BJ (cell line): ENCODE results near the gene TTC16. TPM values are rescaled to one million over a fixed set of nuclear protein-coding genes. Genes with fewer than 3 reads are reported as not detected.
"Not testable (repeated sequence)": the region's sequence is repeated elsewhere in the genome, so short reads cannot be mapped to it uniquely, and the experiment has no call there.

Experiments used
- CTCF ChIA-PET: fragments of 350-600 bp; formaldehyde crosslinking; extraction: SDS; loops from one replicate; lab custom pipeline; 2021; ENCODE audit warnings: antibody characterized with exemption, inconsistent platforms; lab: Yijun Ruan, JAX
- POLR2A ChIA-PET: fragments of 300-600 bp; sonication (Branson Sonifier 250); formaldehyde crosslinking; extraction: SDS; loops from one replicate; lab custom pipeline; 2021; ENCODE audit warnings: antibody characterized with exemption; lab: Charles Lee
- DNase-seq: peaks from one replicate; pipeline ENCODE4 v3.0.0-alpha.2; 2011; ENCODE audit warnings: low read depth
- H3K27me3 ChIP-seq: 2 replicates; pipeline ENCODE4 v1.6.0; 2011; ENCODE audit warnings: low read length; ENCODE audit not compliant: control insufficient read depth, insufficient read depth
- H3K36me3 ChIP-seq: 2 replicates; pipeline ENCODE4 v1.5.1; 2011; ENCODE audit warnings: low read length; ENCODE audit not compliant: control insufficient read depth, insufficient read depth
- H3K4me3 ChIP-seq: 2 replicates; pipeline ENCODE4 v1.5.1; 2011; ENCODE audit warnings: low read depth, mild to moderate bottlenecking, control low read depth, low read length
- CTCF ChIP-seq: IDR thresholded peaks from 2 replicates; pipeline ENCODE4 v1.5.1; 2011; ENCODE audit warnings: low read depth, mild to moderate bottlenecking, control low read depth, inconsistent platforms, low read length, moderate library complexity; ENCODE audit not compliant: insufficient read depth
- polyA plus RNA-seq: library from polyadenylated mRNA; depleted of rRNA; stranded (reverse); fragments of >200 nt; gene quantifications from 2 replicates; pipeline ENCODE4 v1.2.3, GENCODE V29; 2011; rRNA removed

TTC16 gene
- polyA plus RNA-seq, 1 experiment, result 0.07 TPM

- TF ChIP-seq CTCF, result no peak
- Histone ChIP-seq H3K27me3 (peaks cover 5% of the 10 kb centered on the region; the same call in 1 of the 2 replicates), H3K4me3 (no peak overlapping the region), H3K36me3 (no peaks in the 10 kb centered on the region)
- POLR2A ChIA-PET, result no interaction called here
- CTCF ChIA-PET, result interaction anchor here (0.6 to 2.1 kb wide), 4 partner anchors 13 to 317 kb away, joined by 3 to 7 read pairs (median 4); partner anchors contain the start of gene TOR2A
- no peak for DNase-seq
These were observed 63.5 kb downstream of the TTC16 start for GRCh38 chr9:127779136-127779981.

DNA sequence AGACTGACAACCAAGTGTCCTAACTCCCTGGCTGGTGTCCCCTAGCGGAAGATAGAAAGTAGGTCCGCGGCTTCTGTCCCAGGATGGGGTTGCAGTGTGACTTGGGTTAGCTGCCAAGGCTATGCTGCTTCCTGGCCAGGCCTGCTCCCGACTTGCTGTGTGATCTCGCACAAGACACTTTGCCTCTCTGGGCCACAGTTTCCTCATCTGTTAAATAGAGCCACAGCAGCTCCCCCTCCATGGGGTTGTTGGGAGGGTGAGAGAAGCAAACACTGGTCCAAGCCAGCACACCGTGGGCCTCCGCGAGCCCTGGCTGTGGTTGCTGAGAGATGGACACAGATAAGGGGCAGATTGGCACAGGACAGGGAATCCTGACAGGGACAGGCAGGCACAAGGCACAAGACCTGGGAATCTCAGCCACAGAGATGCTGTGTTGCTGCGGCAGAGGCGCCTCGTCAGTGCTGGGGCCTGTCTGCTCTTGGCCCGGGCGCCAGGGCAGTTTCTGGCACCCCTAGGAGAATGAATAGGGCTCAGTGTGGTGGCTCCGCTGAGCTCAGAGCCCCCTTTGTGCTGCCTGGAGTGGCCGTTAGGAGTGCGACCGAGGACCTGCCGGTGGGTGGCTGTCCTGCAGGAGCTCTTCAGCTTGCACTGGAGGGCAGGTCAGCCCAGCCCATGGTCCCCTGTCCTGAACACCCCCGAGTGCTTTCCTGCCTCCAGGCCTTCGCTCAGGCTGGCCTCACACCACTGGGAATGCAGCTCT, 64.4 kb downstream of the TTC16 start:
- ChIA-PET POLR2A (no interaction called here), CTCF (interaction anchor here (1.4 to 2.1 kb wide), 2 partner anchors 46 to 141 kb away, joined by 4 to 7 read pairs; partner anchors contain the start of gene TOR2A)

DNA sequence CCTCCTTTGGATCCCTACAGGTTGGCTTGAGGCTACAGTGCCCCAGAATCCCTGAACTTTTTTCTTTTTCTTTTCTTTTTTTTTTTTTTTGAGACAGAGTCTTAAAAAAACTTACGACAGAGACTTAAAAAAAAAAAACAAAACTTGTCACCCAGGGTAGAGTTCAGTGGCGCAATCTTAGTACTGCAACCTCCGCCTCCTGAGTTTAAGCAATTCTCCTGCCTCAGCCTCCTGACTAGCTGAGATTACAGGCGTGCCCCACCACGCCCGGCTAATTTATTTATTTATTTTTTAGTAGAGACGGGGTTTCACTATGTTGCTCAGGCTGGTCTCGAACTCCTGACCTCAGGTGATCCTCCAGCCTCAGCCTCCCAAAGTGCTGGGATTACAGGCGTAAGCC, 65.0 kb downstream of the TTC16 start:
- POLR2A ChIA-PET, DNase-seq, H3K4me3 ChIP-seq, H3K27me3 ChIP-seq, H3K36me3 ChIP-seq: not testable (repeated sequence)
- CTCF ChIA-PET, result interaction anchor here (2.1 kb wide), 1 partner anchor 46 kb away, joined by 7 read pairs; the partner anchor contains the start of gene TOR2A

More for the DNA sequence above, 64.4 kb downstream of the TTC16 start:
- Histone ChIP-seq H3K27me3 (peaks cover 5% of the 10 kb centered on the region; the same call in 1 of the 2 replicates), H3K4me3 (no peak overlapping the region), H3K36me3 (no peaks in the 10 kb centered on the region)
- no peak for TF ChIP-seq CTCF
- no peak for DNase-seq

Other genes with a start within 250 kb of the TTC16 start
- 16.2 and 18.1 TPM in 2 replicates for gene STXBP1, start 103.8 kb upstream of the TTC16 start, polyA plus RNA-seq
- gene CFAP157, start 9.1 kb upstream of the TTC16 start, polyA plus RNA-seq, result 0.11 TPM in 1 of 2 replicates, not detected in the other
- 14.6 and 21.1 TPM in 2 replicates for gene PTRH1, start 416 bp upstream of the TTC16 start, polyA plus RNA-seq
- gene TOR2A, start 19.2 kb downstream of the TTC16 start, polyA plus RNA-seq, result 4.8 and 8.0 TPM in 2 replicates
- gene SH2D3C, start 62.6 kb downstream of the TTC16 start, polyA plus RNA-seq, result 0.04 and 0.06 TPM in 2 replicates
- 34.4 and 35.6 TPM in 2 replicates for gene CDK9, start 70.0 kb downstream of the TTC16 start, polyA plus RNA-seq
- 27.9 and 61.9 TPM in 2 replicates for gene FPGS, start 86.8 kb downstream of the TTC16 start, polyA plus RNA-seq
- gene ENG, start 138.6 kb downstream of the TTC16 start, polyA plus RNA-seq, result 23.3 and 44.6 TPM in 2 replicates
- 65.1 and 102 TPM in 2 replicates for gene AK1, start 161.6 kb downstream of the TTC16 start, polyA plus RNA-seq
- gene ST6GALNAC6, start 183.5 kb downstream of the TTC16 start, polyA plus RNA-seq, result 48.5 and 78.3 TPM in 2 replicates
- 21.4 and 35.5 TPM in 2 replicates for gene ST6GALNAC4, start 201.0 kb downstream of the TTC16 start, polyA plus RNA-seq
- gene PIP5KL1, start 214.7 kb downstream of the TTC16 start, polyA plus RNA-seq, result 1.9 and 2.3 TPM in 2 replicates
- gene DPM2, start 221.8 kb downstream of the TTC16 start, polyA plus RNA-seq, result 35.0 and 55.3 TPM in 2 replicates